ENCODE results near the gene ITPR1. TPM values are rescaled to one million over a fixed set of nuclear protein-coding genes. Genes with fewer than 3 reads are reported as not detected.

Gene ITPR1
- total and polyA plus RNA-seq, 2 of the 4 experiments (the other 2 are of a cell fraction), result 1.8 to 5.7 TPM

- BruUV-seq (replicated peaks), result no TSS peak
- ATAC-seq (ENCODE audit: low read depth), result no peak
Observed at GRCh38 chr3:4887177-4887576, 394.0 kb downstream of the ITPR1 start.

More at GRCh38 chr3:4887177-4887576, 394.0 kb downstream of the ITPR1 start:
- no peaks in the 10 kb centered on the region for H3K36me3 ChIP-seq (ENCODE audit: control insufficient read depth, insufficient read depth, low read length)
- no peaks in the 10 kb centered on the region for H3K79me1 ChIP-seq (ENCODE audit: low read depth in 1 of 2, low read length in 2 of 2)
- no peak for DNase-seq
- H3K9me1 ChIP-seq (ENCODE audit: insufficient read depth, low read length), result no peaks in the 10 kb centered on the region
- H2AK9ac ChIP-seq (replicated peaks; ENCODE audit: low read depth, low read length, poor library complexity), result no peak overlapping the region
- in situ Hi-C loops (cut with MboI; ENCODE audit: low sequenced_read_pairs), result no loop called here
- TF ChIP-seq BHLHE40 (IDR thresholded peaks at IDR 0.05; ENCODE audit: low read depth, low read length), result no peak
- TF ChIP-seq MAFK (IDR thresholded peaks at IDR 0.05; ENCODE audit: low read depth, low read length), result no peak
- TF ChIP-seq SMC3 (IDR thresholded peaks at IDR 0.05; ENCODE audit: low read depth, low read length), result no peak
- no peak for TF ChIP-seq CEBPB (IDR thresholded peaks at IDR 0.05; ENCODE audit: low read depth, low read length)
- TF ChIP-seq ELK1 (IDR thresholded peaks at IDR 0.05; ENCODE audit: borderline replicate concordance, low read depth, low read length), result no peak
- TF ChIP-seq CHD1 (IDR thresholded peaks at IDR 0.05; ENCODE audit: low read depth, low read length), result no peak
- no peak overlapping the region for H3K27ac ChIP-seq (ENCODE audit: insufficient read depth, low read length)
- H3K4me1 ChIP-seq (ENCODE audit: control insufficient read depth, insufficient read depth, low read length), result no peaks in the 10 kb centered on the region
- H4K5ac ChIP-seq (ENCODE audit: low read depth, low read length), result no peak overlapping the region
- H2AK5ac ChIP-seq (ENCODE audit: low read depth, low read length), result no peak overlapping the region
- no peak overlapping the region for H2AFZ ChIP-seq (replicated peaks; ENCODE audit: low read length, poor library complexity)
- H3K9ac ChIP-seq (ENCODE audit: low read depth, low read length), result no peak overlapping the region
- H2BK20ac ChIP-seq (ENCODE audit: low read depth, low read length), result no peak overlapping the region
- H3K18ac ChIP-seq (ENCODE audit: low read depth, low read length), result no peak overlapping the region
- no peaks in the 10 kb centered on the region for H4K20me1 ChIP-seq (ENCODE audit: insufficient read depth, low read length)
- no peaks in the 10 kb centered on the region for H3K9me3 ChIP-seq (ENCODE audit: control insufficient read depth, insufficient read depth, low read length)
- intact Hi-C loops (cut with micrococcal nuclease), result no loop called here
- no peak overlapping the region for H2BK120ac ChIP-seq (ENCODE audit: low read depth, low read length)
- dilution Hi-C loops (cut with HindIII; ENCODE audit: low sequenced_read_pairs, unreplicated experiment), result no loop called here
- no peak overlapping the region for H2BK15ac ChIP-seq (ENCODE audit: low read depth, low read length)
- H3K14ac ChIP-seq (replicated peaks; ENCODE audit: low read depth, low read length), result no peak overlapping the region
- no peak overlapping the region for H2BK5ac ChIP-seq (ENCODE audit: low read depth, low read length, poor library complexity, severe bottlenecking)
- no peaks in the 10 kb centered on the region for H3K27me3 ChIP-seq (ENCODE audit: control insufficient read depth, insufficient read depth, low read length)
- H3K4ac ChIP-seq (ENCODE audit: low read depth, low read length), result no peak overlapping the region
- H4K91ac ChIP-seq (ENCODE audit: insufficient read depth, low read depth, low read length), result no peak overlapping the region
- no peak overlapping the region for H3K23ac ChIP-seq (ENCODE audit: low read depth, low read length)
- H4K8ac ChIP-seq (ENCODE audit: low read depth in 2 of 2, low read length in 2 of 2), result no peak overlapping the region
- H3K56ac ChIP-seq (ENCODE audit: extremely low read depth, insufficient read depth, low read length), result no peak overlapping the region
- no CpG with 5 or more reads among the region's 8 CpGs for WGBS, 2 experiments (ENCODE audit: extremely low coverage in 2 of 2, insufficient read length in 1 of 2)
- CTCF ChIA-PET, result no interaction called here
- POLR2A ChIA-PET (ENCODE audit: unreplicated experiment), result no interaction called here
- H3K4me2 ChIP-seq (ENCODE audit: low read depth, low read length), result no peak overlapping the region
- H3K4me3 ChIP-seq (ENCODE audit: insufficient read depth, low read depth, low read length), result no peak overlapping the region
